ENCODE measurements around the gene S100PBP.

S100PBP gene

GRCh38 chr1:32871364-32872191 lies 54.1 kb downstream of the S100PBP start:
- peak; percentile 15 for DNase-seq

GRCh38 chr1:32872192-32872460 lies 54.7 kb downstream of the S100PBP start:
- DNase-seq, result no peak

GRCh38 chr1:32873484-32873883 lies 56.0 kb downstream of the S100PBP start:
- DNase-seq, result no peak

GRCh38 chr1:32874860-32875752 lies 57.7 kb downstream of the S100PBP start:
- no peak for DNase-seq

GRCh38 chr1:32876341-32877210 lies 59.1 kb downstream of the S100PBP start:
- DNase-seq, result peak; percentile 6

GRCh38 chr1:32877211-32878110 lies 60.0 kb downstream of the S100PBP start:
- peak; percentile 60 for DNase-seq

GRCh38 chr1:32878183-32878582 lies 60.7 kb downstream of the S100PBP start:
- DNase-seq, result peak; percentile 20

GRCh38 chr1:32878637-32879041 lies 61.2 kb downstream of the S100PBP start:
- no peak for DNase-seq

GRCh38 chr1:32881291-32881690 lies 63.8 kb downstream of the S100PBP start:
- DNase-seq, result no peak

- DNase-seq, result peak; percentile 8
Measured at GRCh38 chr1:32881871-32882850, 64.7 kb downstream of the S100PBP start.

GRCh38 chr1:32883338-32884031 lies 66.0 kb downstream of the S100PBP start:
- DNase-seq, result no peak

- DNase-seq, result no peak
Measured at GRCh38 chr1:32884032-32884372, 66.5 kb downstream of the S100PBP start.

- no peak for DNase-seq
Measured at GRCh38 chr1:32884726-32885125, 67.3 kb downstream of the S100PBP start.

- DNase-seq, result no peak
Measured at GRCh38 chr1:32885676-32886003, 68.2 kb downstream of the S100PBP start.

- DNase-seq, result peak; percentile 4
Measured at GRCh38 chr1:32886004-32886827, 68.8 kb downstream of the S100PBP start, which contains the start of gene HPCA. HPCA (plus strand) TSS chr1:32886491; CDS start chr1:32888899, 2,408 bp downstream.

GRCh38 chr1:32886828-32887414 lies 69.5 kb downstream of the S100PBP start:
- DNase-seq, result peak; percentile 8

- no peak for DNase-seq
Measured at GRCh38 chr1:32887623-32888022, 70.2 kb downstream of the S100PBP start.

- DNase-seq, result no peak
Measured at GRCh38 chr1:32888134-32888533, 70.7 kb downstream of the S100PBP start.

Data from DMS79 (cell line).